Rectal smooth muscle tissue (tissue), 1 donor: ENCODE results near the gene BPIFB1.

Experiments used
- H3K27ac ChIP-seq: one replicate; pipeline ENCODE4 v1.7.0; 2013; ENCODE audit warnings: low read depth, low read length, inconsistent platforms
- H3K27me3 ChIP-seq: one replicate; pipeline ENCODE4 v1.7.0; 2013; ENCODE audit warnings: low read length; ENCODE audit not compliant: control insufficient read depth, insufficient read depth
- H3K36me3 ChIP-seq: one replicate; pipeline ENCODE4 v1.7.0; 2013; ENCODE audit warnings: low read length; ENCODE audit not compliant: control insufficient read depth, insufficient read depth
- H3K4me1 ChIP-seq: one replicate; pipeline ENCODE4 v1.7.0; 2013; ENCODE audit warnings: low read length; ENCODE audit not compliant: control insufficient read depth, insufficient read depth
- H3K4me3 ChIP-seq: one replicate; pipeline ENCODE4 v1.7.0; 2013; ENCODE audit warnings: low read length
- H3K9ac ChIP-seq: one replicate; pipeline ENCODE4 v1.7.0; 2013; ENCODE audit warnings: low read length

The BPIFB1 gene

DNA sequence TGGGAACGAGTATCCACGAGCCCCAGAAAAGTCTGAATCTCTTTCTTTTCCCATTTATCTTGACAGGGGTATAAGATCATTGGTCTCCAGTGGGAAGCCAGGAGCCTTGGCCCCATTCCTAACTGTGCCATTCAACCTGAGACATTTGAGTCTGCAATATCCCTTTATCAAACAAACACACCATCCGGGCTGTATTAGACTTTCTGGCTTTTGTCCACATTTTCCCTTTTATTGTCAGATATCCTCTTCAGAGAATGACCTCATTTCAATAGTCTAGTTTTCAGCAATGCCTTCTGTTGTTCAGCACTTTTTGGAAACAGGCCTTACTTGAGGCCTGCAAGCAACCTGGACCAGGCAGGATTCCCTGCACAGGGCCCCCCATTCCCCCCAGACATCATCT, 31.5 kb upstream of the BPIFB1 start:
- no peak overlapping the region for H3K4me3 ChIP-seq
- no peaks in the 10 kb centered on the region for H3K36me3 ChIP-seq
- H3K9ac ChIP-seq: no peak overlapping the region
- no peaks in the 10 kb centered on the region for H3K27me3 ChIP-seq
- no peaks in the 10 kb centered on the region for H3K4me1 ChIP-seq
- H3K27ac ChIP-seq: no peak overlapping the region

DNA sequence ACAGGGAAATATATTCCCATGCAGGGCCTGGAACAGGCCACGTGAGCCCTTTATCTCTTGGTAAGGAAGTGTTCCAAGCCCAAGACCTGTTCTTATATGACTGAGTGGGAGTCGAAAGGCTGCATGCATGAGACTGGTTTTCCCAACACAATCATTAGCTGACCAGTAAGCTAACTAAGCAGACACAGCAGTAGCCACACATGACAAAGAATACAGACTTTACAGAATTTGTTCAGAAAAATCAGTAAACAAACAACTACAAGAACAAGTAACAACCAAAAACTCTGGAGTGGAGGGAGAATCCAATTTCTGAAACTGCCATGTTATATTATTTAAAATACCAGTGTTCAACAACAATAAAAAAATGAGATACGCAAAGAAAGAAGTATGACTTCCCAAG, 30.6 kb upstream of the BPIFB1 start:
- no peaks in the 10 kb centered on the region for H3K4me1 ChIP-seq
- H3K27me3 ChIP-seq: no peaks in the 10 kb centered on the region
- H3K4me3 ChIP-seq: no peak overlapping the region
- no peak overlapping the region for H3K27ac ChIP-seq
- no peak overlapping the region for H3K9ac ChIP-seq
- H3K36me3 ChIP-seq: no peaks in the 10 kb centered on the region

DNA sequence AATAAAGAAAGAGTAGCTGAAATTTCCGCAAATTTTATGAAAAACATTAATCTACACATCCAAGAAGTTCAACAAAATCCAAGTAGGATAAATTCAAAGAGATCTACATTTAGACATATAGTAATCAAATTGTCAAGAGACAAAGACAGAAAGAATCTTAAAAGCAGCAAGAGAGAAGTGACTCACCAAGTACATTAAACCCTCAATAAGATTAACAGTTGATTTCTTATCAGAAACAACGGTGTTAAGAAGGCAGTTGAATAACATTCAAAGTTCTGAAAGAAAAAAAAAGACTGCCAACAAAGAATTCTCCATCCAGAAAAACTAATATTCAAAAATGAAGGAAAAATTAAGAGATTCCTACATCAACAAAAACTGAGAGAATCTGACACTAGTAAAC, 28.0 kb upstream of the BPIFB1 start:
- Histone ChIP-seq H3K4me1 (no peaks in the 10 kb centered on the region), H3K36me3 (no peaks in the 10 kb centered on the region), H3K4me3 (no peak overlapping the region), H3K9ac (no peak overlapping the region), H3K27ac (no peak overlapping the region), H3K27me3 (no peaks in the 10 kb centered on the region)

- Histone ChIP-seq H3K4me3 (no peak overlapping the region), H3K4me1 (no peaks in the 10 kb centered on the region), H3K9ac (no peak overlapping the region), H3K36me3 (no peaks in the 10 kb centered on the region), H3K27me3 (no peaks in the 10 kb centered on the region), H3K27ac (no peak overlapping the region)
These were observed 25.8 kb upstream of the BPIFB1 start for GRCh38 chr20:33257237-33257636.

GRCh38 chr20:33259371-33259770, 23.6 kb upstream of the BPIFB1 start:
- H3K36me3 ChIP-seq: no peaks in the 10 kb centered on the region
- no peak overlapping the region for H3K27ac ChIP-seq
- H3K9ac ChIP-seq: no peak overlapping the region
- H3K4me3 ChIP-seq: no peak overlapping the region
- H3K27me3 ChIP-seq: no peaks in the 10 kb centered on the region
- H3K4me1 ChIP-seq: no peaks in the 10 kb centered on the region

GRCh38 chr20:33261465-33261864, 21.5 kb upstream of the BPIFB1 start:
- Histone ChIP-seq H3K27me3 (no peaks in the 10 kb centered on the region), H3K4me3 (no peak overlapping the region), H3K27ac (no peak overlapping the region), H3K36me3 (no peaks in the 10 kb centered on the region), H3K9ac (no peak overlapping the region), H3K4me1 (no peaks in the 10 kb centered on the region)

DNA sequence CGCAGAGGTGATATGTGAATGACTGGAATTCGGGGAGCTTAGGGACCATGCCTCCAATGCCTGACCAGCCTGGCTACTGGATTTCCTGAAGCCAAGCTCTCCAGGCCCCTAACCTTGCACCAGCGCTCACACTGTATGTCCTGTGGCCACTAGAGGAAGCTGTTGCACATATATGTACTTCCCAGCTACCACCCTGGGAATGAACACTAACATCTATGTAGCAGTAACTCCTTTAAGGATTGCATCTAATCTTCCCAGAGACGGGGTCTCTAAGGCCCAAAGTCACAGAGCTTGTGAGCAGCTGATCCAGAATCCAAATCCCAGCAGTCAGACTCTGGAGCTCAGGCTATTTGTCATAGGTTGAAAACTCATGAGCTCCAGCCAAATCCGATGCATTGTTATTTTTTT, 20.4 kb upstream of the BPIFB1 start:
- H3K27ac ChIP-seq: no peak overlapping the region
- H3K36me3 ChIP-seq: no peaks in the 10 kb centered on the region
- H3K27me3 ChIP-seq: no peaks in the 10 kb centered on the region
- H3K4me1 ChIP-seq: no peaks in the 10 kb centered on the region
- no peak overlapping the region for H3K4me3 ChIP-seq
- no peak overlapping the region for H3K9ac ChIP-seq

GRCh38 chr20:33263784-33264183, 19.2 kb upstream of the BPIFB1 start:
- Histone ChIP-seq H3K4me1 (no peaks in the 10 kb centered on the region), H3K4me3 (no peak overlapping the region), H3K27me3 (no peaks in the 10 kb centered on the region), H3K36me3 (no peaks in the 10 kb centered on the region), H3K9ac (no peak overlapping the region), H3K27ac (no peak overlapping the region)

GRCh38 chr20:33267701-33268100, 15.3 kb upstream of the BPIFB1 start:
- H3K27me3 ChIP-seq: no peaks in the 10 kb centered on the region
- no peaks in the 10 kb centered on the region for H3K4me1 ChIP-seq
- H3K27ac ChIP-seq: no peak overlapping the region
- no peak overlapping the region for H3K4me3 ChIP-seq
- no peaks in the 10 kb centered on the region for H3K36me3 ChIP-seq
- no peak overlapping the region for H3K9ac ChIP-seq

- Histone ChIP-seq H3K9ac (no peak overlapping the region), H3K4me3 (no peak overlapping the region), H3K27me3 (no peaks in the 10 kb centered on the region), H3K4me1 (no peaks in the 10 kb centered on the region), H3K27ac (no peak overlapping the region), H3K36me3 (no peaks in the 10 kb centered on the region)
These were observed 10.7 kb upstream of the BPIFB1 start for GRCh38 chr20:33272155-33272873.

DNA sequence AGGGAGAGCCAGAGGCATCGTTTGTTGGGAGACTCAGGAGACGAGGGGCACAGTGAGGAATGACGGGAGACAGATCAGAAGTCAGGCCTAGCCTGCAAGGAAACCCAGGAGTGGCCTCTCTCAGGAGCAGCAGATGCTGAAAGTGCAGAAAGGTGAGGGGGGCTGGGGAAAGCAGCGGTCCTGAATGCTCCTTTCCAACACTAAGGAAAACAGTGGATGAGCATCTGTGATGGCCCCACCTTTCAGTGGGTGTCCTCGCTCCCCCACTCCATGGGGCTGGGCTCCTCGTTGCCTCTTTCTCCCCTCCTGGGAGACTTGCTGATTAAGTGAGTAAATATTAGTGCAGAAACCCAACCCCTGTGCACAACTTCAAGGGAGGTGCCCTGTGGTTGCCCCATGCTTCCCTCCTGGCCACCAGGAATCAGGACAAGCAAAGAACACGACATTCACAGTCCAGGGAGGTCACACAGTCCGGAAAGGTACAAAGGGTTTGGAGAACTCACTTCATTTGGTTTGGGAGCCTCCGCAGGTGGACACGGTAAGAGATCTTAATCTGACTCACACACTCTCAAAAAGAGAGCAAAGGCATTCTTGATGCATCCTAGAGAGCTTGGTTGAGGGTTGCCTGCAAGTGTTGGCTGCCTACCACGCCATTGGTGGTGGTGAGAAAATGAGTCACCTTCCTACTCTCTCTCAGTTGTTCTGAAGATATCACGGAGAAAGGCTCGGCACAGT, 9.7 kb upstream of the BPIFB1 start:
- no peaks in the 10 kb centered on the region for H3K36me3 ChIP-seq
- H3K27me3 ChIP-seq: no peaks in the 10 kb centered on the region
- H3K4me3 ChIP-seq: no peak overlapping the region
- H3K9ac ChIP-seq: no peak overlapping the region
- no peaks in the 10 kb centered on the region for H3K4me1 ChIP-seq
- no peak overlapping the region for H3K27ac ChIP-seq

DNA sequence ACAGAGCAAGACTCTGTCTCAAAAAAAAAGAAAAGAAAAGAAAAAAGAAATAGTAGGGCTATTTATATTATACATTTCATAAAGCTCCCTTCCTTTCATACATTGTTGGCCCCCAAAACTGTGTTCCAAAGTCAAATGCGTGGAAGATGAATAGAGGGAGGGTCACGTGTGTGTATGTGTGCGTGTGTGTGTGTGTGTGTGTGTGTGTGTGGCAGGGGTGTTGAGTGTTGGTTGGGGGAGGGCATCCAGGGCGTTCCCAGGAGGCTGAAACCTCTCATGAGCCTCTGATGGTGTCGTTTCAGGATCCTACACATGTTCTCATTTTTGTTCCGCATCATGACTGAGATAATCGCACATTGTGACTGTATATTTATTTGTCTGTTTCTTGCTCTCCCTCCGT, 7.8 kb upstream of the BPIFB1 start:
- Histone ChIP-seq H3K27me3 (no peaks in the 10 kb centered on the region), H3K4me1 (no peaks in the 10 kb centered on the region), H3K9ac (no peak overlapping the region), H3K4me3 (no peak overlapping the region), H3K36me3 (no peaks in the 10 kb centered on the region), H3K27ac (no peak overlapping the region)

GRCh38 chr20:33275871-33276270, 7.1 kb upstream of the BPIFB1 start:
- no peak overlapping the region for H3K9ac ChIP-seq
- H3K27me3 ChIP-seq: no peaks in the 10 kb centered on the region
- no peaks in the 10 kb centered on the region for H3K36me3 ChIP-seq
- H3K4me3 ChIP-seq: no peak overlapping the region
- H3K4me1 ChIP-seq: no peaks in the 10 kb centered on the region
- H3K27ac ChIP-seq: no peak overlapping the region
